Naive thymus-derived CD8-positive, alpha-beta T cell (primary cell): ENCODE data around the gene ZNF714. TPM values are rescaled to one million over a fixed set of nuclear protein-coding genes. Genes with fewer than 3 reads are reported as not detected.

Experiments used
- ATAC-seq, 2 donors: fragments of 150-1000 bp; cut with Tn5 transposase in 1 of 2; sonication (Bioruptor Pico), chemical (Tn5 transposase) in 1 of 2; 1 replicate in 1 of 2; 2 replicates in 1 of 2; pipeline ENCODE4 v1.10.0; 2021; ENCODE audit warnings: mild to moderate bottlenecking in 2 of 2, moderate library complexity in 2 of 2
- POLR2A ChIA-PET: fragments of 350-600 bp; sonication (Branson Sonifier 250); formaldehyde crosslinking; loops from one replicate; lab custom pipeline; 2021; ENCODE audit warnings: antibody characterized with exemption; lab: Charles Lee
- DNase-seq, 10 donors: peaks; one replicate each; pipeline versions ENCODE4 v3.0.0 to v3.0.0-alpha.2; 2020 to 2022
- H3K27ac Mint-ChIP-seq, 10 donors: one replicate each; pipeline ENCODE4 v1.8.0; 2020 to 2022; ENCODE audit warnings: mild to moderate bottlenecking in 10 of 10, mixed read lengths in 10 of 10, moderate library complexity in 4 of 10, inconsistent platforms in 1 of 10
- H3K27me3 Mint-ChIP-seq, 5 donors: one replicate each; pipeline ENCODE4 v1.8.0; 2021 to 2022; ENCODE audit warnings: mixed read lengths in 5 of 5
- H3K36me3 Mint-ChIP-seq, 3 donors: one replicate each; pipeline ENCODE4 v1.8.0; 2020 to 2022; ENCODE audit warnings: mixed read lengths in 3 of 3, mild to moderate bottlenecking in 2 of 3, inconsistent platforms in 1 of 3
- H3K4me1 Mint-ChIP-seq, 4 donors: one replicate each; pipeline ENCODE4 v1.8.0; 2021 to 2022; ENCODE audit warnings: mixed read lengths in 4 of 4
- H3K4me3 Mint-ChIP-seq, 10 donors: one replicate each; pipeline ENCODE4 v1.8.0; 2020 to 2022; ENCODE audit warnings: mild to moderate bottlenecking in 10 of 10, mixed read lengths in 10 of 10, moderate library complexity in 6 of 10, inconsistent platforms in 1 of 10
- H3K9me3 Mint-ChIP-seq, 9 donors: one replicate each; pipeline ENCODE4 v1.8.0; 2020 to 2022; ENCODE audit warnings: mixed read lengths in 9 of 9, mild to moderate bottlenecking in 3 of 9, inconsistent platforms in 1 of 9, moderate library complexity in 1 of 9
- polyA plus RNA-seq, 3 donors: library from polyadenylated mRNA; unstranded; fragments of 300-500 nt; fragmentation: Illumina TruSeq; gene quantifications; one replicate each; pipeline ENCODE4 v1.2.3, GENCODE V29; 2021
- total RNA-seq, 8 experiments: library from RNA in 2 of 8; stranded (reverse) in 2 of 8; gene quantifications; one replicate each; pipeline ENCODE4 v1.2.3 and lab custom pipeline; 2021 to 2026

Gene ZNF714
- total and polyA plus RNA-seq, 5 experiments from 2014 or later: 6.3 to 14.9 (median 12.8) TPM

DNA sequence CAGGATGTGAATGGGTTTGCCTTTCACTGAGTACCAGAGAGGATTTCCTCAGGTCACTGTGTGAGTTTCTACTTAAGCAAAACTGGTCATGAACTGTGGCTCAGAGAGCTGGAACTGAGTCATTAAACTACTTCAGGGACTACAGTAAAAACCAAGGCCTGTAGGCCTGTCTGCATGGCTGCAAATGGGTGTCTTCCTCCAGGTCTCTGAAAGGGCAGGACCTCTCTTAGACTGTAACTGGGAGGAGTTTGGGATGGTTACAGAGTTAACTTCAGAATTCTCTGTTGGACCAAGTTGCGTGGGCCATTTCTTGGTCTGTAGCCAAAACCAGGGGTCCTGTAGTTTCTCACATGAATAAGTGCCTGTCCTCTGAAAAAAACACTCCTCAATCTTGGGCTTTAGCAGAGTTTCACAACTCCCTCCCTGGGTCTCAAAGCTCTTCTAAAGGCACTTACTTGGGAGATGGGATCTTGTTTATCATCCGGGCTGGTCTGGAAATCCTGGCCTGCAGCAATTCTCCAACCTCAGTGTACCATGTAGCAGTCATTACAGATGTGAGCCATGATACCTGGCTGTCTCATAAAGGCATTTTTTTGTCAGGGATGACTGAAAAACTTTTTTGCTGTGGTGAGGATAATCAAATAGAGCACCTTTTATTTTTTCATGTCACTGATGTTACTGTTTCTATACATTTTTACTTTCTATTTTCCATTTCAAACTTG, 19.7 kb downstream of the ZNF714 start:
- DNase-seq (no peak), ATAC-seq (no peak)
- Mint-ChIP-seq H3K9me3 (peaks cover 0 to 17% (median 0%) of the 10 kb centered on the region in 9 donors), H3K4me1 (no peaks in the 10 kb centered on the region), H3K36me3 (peaks cover 0 to 57% (median 50%) of the 10 kb centered on the region in 3 donors), H3K4me3 (no peak overlapping the region), H3K27me3 (no peaks in the 10 kb centered on the region), H3K27ac (peak overlapping the region in 3 of 10 donors; percentile 21 to 66 (median 46))
- POLR2A ChIA-PET: no interaction called here

DNA sequence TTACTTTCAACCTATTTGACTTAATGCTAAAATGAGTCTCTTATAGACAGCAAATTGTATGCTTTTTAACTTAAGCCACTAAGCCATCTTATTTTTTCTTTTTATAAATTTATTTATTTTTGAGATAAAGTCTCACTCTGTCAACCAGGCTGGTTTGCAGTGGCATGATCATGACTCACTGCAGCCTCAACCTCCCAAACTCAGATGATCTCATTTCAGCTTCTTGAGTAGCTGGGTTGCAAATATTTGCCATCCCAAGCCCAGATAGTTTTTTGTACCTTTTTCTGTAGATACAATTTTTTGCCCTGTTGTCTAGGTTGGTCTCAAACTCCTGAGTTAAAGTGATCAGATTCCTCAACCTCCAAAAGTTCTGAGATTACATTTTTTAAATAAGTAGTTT, 27.1 kb downstream of the ZNF714 start:
- Mint-ChIP-seq H3K4me1 (peaks cover 0 to 4% (median 0%) of the 10 kb centered on the region in 4 donors), H3K27ac (no peak overlapping the region), H3K27me3 (no peaks in the 10 kb centered on the region), H3K9me3 (peaks cover 12 to 76% (median 28%) of the 10 kb centered on the region in 9 donors), H3K4me3 (no peak overlapping the region), H3K36me3 (peaks cover 37 to 83% (median 80%) of the 10 kb centered on the region in 3 donors)
- DNase-seq (no peak), ATAC-seq (no peak)
- POLR2A ChIA-PET: no interaction called here

DNA sequence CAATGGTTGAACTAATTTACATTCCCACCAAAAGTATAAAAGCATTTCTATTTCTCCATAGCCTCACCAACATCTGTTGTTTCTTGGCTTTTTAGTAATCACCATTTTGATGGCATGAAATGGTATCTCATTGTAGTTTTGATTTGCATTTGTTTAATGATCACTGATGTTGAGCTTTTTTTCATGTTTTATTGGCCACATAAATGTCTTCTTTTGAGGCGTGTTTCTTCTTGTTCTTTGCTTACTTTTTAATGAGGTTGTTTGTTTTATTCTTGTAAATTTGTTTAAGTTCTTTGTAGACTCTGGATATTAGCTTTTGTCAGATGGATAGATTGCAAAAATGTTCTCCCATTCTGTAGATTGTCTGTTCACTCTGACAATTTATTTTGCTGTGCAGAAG, 28.2 kb downstream of the ZNF714 start:
- Mint-ChIP-seq H3K27me3 (no peaks in the 10 kb centered on the region), H3K9me3 (peaks cover 19 to 82% (median 37%) of the 10 kb centered on the region in 9 donors), H3K4me1 (peaks cover 0 to 4% (median 0%) of the 10 kb centered on the region in 4 donors), H3K27ac (no peak overlapping the region), H3K4me3 (no peak overlapping the region), H3K36me3 (peaks cover 46 to 85% (median 80%) of the 10 kb centered on the region in 3 donors)
- no peak for ATAC-seq
- POLR2A ChIA-PET: no interaction called here
- no peak for DNase-seq

DNA sequence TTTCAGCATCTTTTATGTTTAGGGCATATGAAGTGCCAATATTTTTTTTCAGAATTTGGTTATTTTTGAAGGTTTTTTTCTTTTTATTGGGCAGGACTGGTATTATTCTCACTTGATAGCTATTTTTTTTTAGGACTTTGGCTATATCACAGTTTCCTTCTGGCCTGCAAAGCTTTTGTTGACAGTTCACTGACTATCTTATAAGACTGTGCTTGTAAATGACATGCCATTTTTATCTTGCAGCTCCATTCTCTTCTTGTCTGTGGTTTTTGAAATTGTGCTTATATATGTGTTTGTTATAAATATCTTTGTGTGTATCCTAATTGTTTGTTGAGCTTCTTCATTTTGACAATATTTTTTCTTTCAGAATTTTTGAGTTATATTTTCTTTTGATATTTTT, 33.4 kb downstream of the ZNF714 start:
- no peak for ATAC-seq
- Mint-ChIP-seq H3K4me1 (peaks cover 0 to 2% (median 0%) of the 10 kb centered on the region in 4 donors), H3K27ac (no peak overlapping the region), H3K36me3 (peaks cover 57 to 79% (median 78%) of the 10 kb centered on the region in 3 donors), H3K9me3 (peaks cover 22 to 81% (median 54%) of the 10 kb centered on the region in 9 donors), H3K4me3 (no peak overlapping the region), H3K27me3 (no peaks in the 10 kb centered on the region)
- no peak for DNase-seq
- POLR2A ChIA-PET: no interaction called here

DNA sequence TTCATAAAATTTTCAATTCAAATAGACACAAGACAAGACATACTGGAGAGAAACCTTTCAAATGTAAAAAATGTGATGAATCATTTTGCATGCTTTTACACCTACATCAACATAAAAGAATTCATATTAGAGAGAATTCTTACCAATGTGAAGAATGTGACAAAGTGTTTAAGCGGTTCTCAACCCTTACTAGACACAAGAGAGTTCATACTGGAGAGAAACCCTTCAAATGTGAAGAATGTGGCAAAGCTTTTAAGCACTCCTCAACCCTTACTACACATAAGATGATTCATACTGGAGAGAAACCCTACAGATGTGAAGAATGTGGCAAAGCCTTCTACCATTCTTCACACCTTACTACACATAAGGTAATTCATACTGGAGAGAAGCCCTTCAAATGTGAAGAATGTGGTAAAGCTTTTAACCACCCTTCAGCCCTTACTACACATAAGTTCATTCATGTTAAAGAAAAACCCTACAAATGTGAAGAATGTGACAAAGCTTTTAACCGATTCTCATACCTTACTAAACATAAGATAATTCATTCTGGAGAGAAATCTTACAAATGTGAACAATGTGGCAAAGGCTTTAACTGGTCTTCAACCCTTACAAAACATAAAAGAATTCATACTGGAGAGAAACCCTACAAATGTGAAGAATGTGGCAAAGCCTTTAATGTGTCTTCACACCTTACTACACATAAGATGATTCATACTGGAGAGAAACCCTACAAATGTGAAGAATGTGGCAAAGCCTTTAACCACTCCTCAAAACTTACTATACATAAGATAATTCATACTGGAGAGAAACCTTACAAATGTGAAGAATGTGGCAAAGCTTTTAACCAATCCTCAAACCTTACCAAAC, 35.3 kb downstream of the ZNF714 start:
- Mint-ChIP-seq H3K4me1 (peaks cover 0 to 2% (median 0%) of the 10 kb centered on the region in 4 donors), H3K36me3 (peaks cover 41 to 67% (median 59%) of the 10 kb centered on the region in 3 donors), H3K4me3 (no peak overlapping the region), H3K27ac (no peak overlapping the region), H3K27me3 (no peaks in the 10 kb centered on the region), H3K9me3 (peaks cover 20 to 70% (median 39%) of the 10 kb centered on the region in 9 donors)
- POLR2A ChIA-PET: no interaction called here
- DNase-seq: no peak
- no peak for ATAC-seq

DNA sequence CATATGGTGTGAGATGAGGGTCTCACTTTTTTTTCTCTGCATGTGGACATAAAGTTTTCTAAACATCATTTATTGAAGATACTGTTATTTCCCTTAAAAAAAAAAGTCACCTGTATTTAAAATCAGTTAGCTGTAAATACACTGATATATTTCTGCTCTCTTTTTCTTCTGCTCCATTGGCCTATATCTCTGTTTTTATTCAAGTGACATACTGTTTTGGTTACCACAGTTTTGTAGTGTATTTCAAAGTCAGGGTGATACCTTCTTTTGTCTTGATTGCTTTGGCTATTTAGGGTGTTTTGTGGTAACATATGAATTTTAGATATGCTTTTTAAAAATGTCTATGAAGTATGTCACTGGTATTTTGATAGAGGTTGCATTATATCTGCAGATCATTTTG, 44.1 kb downstream of the ZNF714 start:
- H3K4me3 Mint-ChIP-seq: no peak overlapping the region
- peaks cover 0 to 2% (median 0%) of the 10 kb centered on the region in 5 donors for H3K27me3 Mint-ChIP-seq
- no peak for DNase-seq
- peaks cover 7 to 22% (median 16%) of the 10 kb centered on the region in 3 donors for H3K36me3 Mint-ChIP-seq
- H3K4me1 Mint-ChIP-seq: peaks cover 0 to 6% (median 0%) of the 10 kb centered on the region in 4 donors
- no peak for ATAC-seq
- peaks cover 0 to 59% (median 9%) of the 10 kb centered on the region in 9 donors for H3K9me3 Mint-ChIP-seq
- H3K27ac Mint-ChIP-seq: no peak overlapping the region
- POLR2A ChIA-PET: no interaction called here

DNA sequence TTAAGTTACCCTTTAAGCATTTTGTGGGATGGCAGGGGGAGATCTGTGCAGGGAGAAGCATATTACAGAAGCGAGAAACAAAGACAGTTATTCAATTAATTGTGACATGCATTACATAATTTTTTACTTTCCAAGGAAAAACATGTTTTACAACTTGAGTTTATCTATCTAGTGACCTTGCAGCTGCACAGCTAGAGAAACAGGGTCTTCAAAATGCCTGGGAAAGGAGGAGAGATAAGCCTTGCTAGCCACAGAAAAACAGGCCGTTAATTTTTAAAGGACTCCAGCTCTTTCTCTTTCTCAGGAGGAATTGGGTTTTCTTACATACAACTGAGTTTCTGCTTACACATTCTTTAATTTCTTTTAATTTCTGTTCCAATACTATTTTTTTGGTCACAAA, 45.0 kb downstream of the ZNF714 start:
- peak overlapping the region in 1 of 10 donors; percentile 40 for H3K27ac Mint-ChIP-seq
- H3K27me3 Mint-ChIP-seq: peaks cover 0 to 2% (median 0%) of the 10 kb centered on the region in 5 donors
- ATAC-seq: no peak
- no peak for DNase-seq
- peaks cover 0 to 55% (median 9%) of the 10 kb centered on the region in 9 donors for H3K9me3 Mint-ChIP-seq
- H3K36me3 Mint-ChIP-seq: peaks cover 7 to 19% (median 16%) of the 10 kb centered on the region in 3 donors
- POLR2A ChIA-PET: no interaction called here
- H3K4me1 Mint-ChIP-seq: peaks cover 0 to 6% (median 0%) of the 10 kb centered on the region in 4 donors
- H3K4me3 Mint-ChIP-seq: no peak overlapping the region

DNA sequence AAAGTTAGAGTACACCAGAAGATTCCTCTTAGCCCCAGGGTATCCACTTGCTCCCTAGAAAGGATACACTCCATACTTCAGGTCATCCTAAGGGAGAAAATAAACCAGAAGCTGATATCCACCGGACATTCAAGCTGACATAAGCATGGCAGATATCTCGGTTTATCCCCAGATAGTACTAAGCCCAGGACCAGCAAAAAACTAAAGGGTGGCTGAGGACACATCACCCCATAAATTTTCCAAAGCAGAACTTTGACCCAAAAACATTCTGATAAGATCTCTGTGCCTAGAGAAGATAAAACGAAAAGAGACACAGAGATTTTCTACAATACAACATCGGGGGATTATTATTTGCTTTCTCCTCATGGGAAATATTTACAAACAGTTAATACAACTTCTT, 45.9 kb downstream of the ZNF714 start:
- ATAC-seq: no peak
- Mint-ChIP-seq H3K4me1 (peaks cover 0 to 6% (median 0%) of the 10 kb centered on the region in 4 donors), H3K27me3 (peaks cover 0 to 2% (median 0%) of the 10 kb centered on the region in 5 donors), H3K36me3 (peaks cover 4 to 16% (median 13%) of the 10 kb centered on the region in 3 donors), H3K9me3 (peaks cover 0 to 51% (median 9%) of the 10 kb centered on the region in 9 donors), H3K27ac (no peak overlapping the region), H3K4me3 (no peak overlapping the region)
- DNase-seq: no peak
- POLR2A ChIA-PET: no interaction called here

DNA sequence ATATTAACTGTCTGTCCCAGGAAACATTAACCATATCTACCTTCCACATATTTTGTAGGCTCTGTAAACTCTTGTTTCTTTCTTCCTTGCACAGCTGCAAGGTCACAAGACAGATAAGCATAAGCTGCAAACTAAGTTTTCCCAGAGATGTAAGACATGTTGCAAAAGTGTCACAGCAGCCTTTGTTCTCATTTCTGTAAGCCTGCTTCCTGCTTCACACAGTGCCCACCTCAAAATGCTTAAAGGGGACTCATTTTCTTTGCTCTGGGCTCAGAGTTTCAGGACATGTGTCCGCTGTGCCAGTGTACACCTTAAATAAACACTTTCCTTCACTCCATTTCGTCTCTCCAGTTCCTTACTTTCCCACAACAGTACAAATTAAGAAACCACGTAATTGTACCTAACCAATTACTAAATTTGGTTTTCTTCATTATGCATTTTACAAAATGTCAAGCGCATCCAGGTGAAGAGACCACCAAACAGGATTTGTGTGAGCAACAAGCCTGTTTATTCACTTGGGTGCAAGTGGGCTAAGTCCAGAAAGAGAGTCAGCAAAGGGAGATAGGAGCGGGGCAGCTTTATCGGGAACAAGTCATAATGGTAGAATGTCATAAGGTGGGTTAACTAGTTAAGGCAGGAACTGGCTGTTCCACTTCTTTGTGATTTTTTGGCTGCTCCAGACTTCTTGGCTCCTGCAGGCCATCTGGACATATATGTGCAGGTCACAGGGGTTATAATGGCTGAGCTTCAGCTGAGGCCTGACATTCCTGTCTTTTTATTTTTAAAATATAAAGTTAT, 47.1 kb downstream of the ZNF714 start:
- ATAC-seq (no peak), DNase-seq (no peak)
- H3K4me3 Mint-ChIP-seq: peak overlapping the region in 1 of 10 donors; percentile 12
- peaks cover 0 to 49% (median 9%) of the 10 kb centered on the region in 9 donors for H3K9me3 Mint-ChIP-seq
- peak overlapping the region in 2 of 10 donors; percentile 27 to 63 for H3K27ac Mint-ChIP-seq
- peaks cover 4 to 16% (median 11%) of the 10 kb centered on the region in 3 donors for H3K36me3 Mint-ChIP-seq
- POLR2A ChIA-PET: interaction anchor here (0.6 kb wide), 1 partner anchor 49 kb away, joined by 5 read pairs; no protein-coding TSS in a partner anchor
- H3K4me1 Mint-ChIP-seq: peaks cover 0 to 6% (median 0%) of the 10 kb centered on the region in 4 donors
- H3K27me3 Mint-ChIP-seq: peaks cover 0 to 13% (median 2%) of the 10 kb centered on the region in 5 donors

DNA sequence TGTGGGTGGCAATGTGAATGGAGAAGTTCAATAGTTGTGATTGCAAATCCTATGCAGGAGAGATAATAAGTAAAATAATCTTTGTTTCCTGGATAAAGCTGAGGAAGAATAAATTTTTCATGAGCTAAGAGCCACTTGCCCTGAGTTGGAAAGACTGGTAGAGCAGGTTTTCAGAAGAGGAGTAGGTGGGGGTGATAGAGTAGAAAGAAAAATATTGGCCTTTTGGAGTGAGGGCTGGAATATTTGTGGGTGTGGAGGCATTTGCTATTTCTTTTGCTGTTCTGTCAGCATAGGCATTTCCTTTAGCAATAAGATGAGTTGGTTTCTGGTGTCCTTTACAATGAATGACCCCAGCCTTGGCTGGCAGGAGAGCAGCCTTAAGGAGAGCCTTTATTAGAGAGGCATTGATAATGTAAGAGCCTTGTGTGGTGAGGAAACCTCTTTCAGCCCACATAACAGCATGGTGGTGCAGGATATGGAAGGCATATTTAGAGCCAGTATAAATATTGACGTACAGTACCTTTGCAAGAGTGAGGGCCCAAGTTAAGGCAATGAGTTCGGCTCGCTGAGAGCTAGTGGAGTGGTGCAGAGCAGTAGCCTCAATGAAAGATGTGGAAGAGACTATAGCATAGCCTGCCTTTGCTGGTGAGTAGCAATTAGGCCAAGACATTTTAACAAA, 48.2 kb downstream of the ZNF714 start:
- POLR2A ChIA-PET: no interaction called here
- Mint-ChIP-seq H3K27me3 (peaks cover 0 to 21% (median 6%) of the 10 kb centered on the region in 5 donors), H3K27ac (no peak overlapping the region), H3K36me3 (peaks cover 3 to 15% (median 11%) of the 10 kb centered on the region in 3 donors), H3K9me3 (peaks cover 0 to 43% (median 9%) of the 10 kb centered on the region in 9 donors), H3K4me3 (no peak overlapping the region), H3K4me1 (peaks cover 0 to 6% (median under 1%) of the 10 kb centered on the region in 4 donors)
- DNase-seq (no peak), ATAC-seq (no peak)

DNA sequence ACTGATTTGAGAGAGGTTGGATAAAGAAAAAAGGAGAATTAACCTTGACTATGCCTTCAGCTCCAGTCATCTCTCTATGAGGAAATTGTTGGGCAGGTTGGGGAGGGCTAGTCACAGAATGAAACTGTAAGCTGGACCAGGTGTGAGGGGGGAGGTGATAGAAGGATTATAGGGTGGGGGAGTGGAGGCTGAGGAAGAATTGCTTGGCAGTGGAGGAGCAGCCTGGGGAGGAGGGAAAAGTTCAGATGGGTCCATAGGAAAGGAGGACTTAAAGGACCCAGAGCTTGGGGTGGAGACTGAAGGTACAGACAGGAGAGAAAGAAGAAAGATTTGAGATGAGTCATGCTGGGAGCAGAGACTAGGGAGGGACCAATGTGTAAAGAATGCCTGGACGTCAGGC, 51.6 kb downstream of the ZNF714 start:
- H3K36me3 Mint-ChIP-seq: no peaks in the 10 kb centered on the region
- H3K9me3 Mint-ChIP-seq: peaks cover 0 to 16% (median 4%) of the 10 kb centered on the region in 9 donors
- H3K27ac Mint-ChIP-seq: peak overlapping the region in 1 of 10 donors; percentile 27
- POLR2A ChIA-PET: no interaction called here
- no peak for DNase-seq
- H3K4me3 Mint-ChIP-seq: no peak overlapping the region
- no peak for ATAC-seq
- peaks cover 0 to 6% (median under 1%) of the 10 kb centered on the region in 4 donors for H3K4me1 Mint-ChIP-seq
- H3K27me3 Mint-ChIP-seq: peaks cover 0 to 21% (median 6%) of the 10 kb centered on the region in 5 donors
